Measurements from ENCODE around the gene B3GALT5. TPM values are rescaled to one million over a fixed set of nuclear protein-coding genes. Genes with fewer than 3 reads are reported as not detected.

The B3GALT5 gene
- total RNA-seq, 1 experiment from 2014 or later = 0.18 TPM

DNA sequence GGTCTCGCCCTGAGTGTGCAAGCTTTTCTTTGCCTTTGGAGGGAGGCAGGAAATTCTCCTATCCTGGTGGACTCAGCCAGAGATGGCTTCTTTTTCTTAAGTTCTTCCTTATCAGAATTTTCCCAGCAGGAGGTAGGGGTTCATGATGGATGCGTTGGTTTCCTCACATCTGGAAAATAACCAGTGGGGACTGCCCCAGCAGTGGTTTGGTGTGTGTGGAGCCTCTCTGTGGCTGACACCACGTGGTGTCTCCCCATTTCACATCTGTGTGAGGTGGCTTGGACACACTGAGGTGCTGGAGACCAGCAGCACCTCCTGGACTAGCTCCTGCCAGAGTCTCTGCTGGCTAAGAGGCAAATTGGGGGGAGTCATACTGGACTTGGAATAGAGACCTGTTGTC is 32.6 kb downstream of the B3GALT5 start:
- H3K36me3 ChIP-seq (ENCODE audit: control insufficient read depth, insufficient read depth, low read length) = no peaks in the 10 kb centered on the region
- H3K4me3 ChIP-seq (ENCODE audit: low read depth, low read length) = no peak overlapping the region
- Mint-ChIP-seq H3K36me3 (ENCODE audit: insufficient read depth, unreplicated experiment) (no peaks in the 10 kb centered on the region), H3K27ac (ENCODE audit: unreplicated experiment) (no peak overlapping the region), H3K27me3 (ENCODE audit: insufficient read depth, unreplicated experiment) (no peaks in the 10 kb centered on the region), H3K9me3 (ENCODE audit: unreplicated experiment) (peaks cover 6% of the 10 kb centered on the region), H3K4me3 (ENCODE audit: unreplicated experiment) (no peak overlapping the region), H3K4me1 (ENCODE audit: low read depth, unreplicated experiment) (peaks cover 12% of the 10 kb centered on the region)
- peaks cover 15% of the 10 kb centered on the region for H3K4me1 ChIP-seq
- DNase-seq = no peak
- TF ChIP-seq, protein P1, sequence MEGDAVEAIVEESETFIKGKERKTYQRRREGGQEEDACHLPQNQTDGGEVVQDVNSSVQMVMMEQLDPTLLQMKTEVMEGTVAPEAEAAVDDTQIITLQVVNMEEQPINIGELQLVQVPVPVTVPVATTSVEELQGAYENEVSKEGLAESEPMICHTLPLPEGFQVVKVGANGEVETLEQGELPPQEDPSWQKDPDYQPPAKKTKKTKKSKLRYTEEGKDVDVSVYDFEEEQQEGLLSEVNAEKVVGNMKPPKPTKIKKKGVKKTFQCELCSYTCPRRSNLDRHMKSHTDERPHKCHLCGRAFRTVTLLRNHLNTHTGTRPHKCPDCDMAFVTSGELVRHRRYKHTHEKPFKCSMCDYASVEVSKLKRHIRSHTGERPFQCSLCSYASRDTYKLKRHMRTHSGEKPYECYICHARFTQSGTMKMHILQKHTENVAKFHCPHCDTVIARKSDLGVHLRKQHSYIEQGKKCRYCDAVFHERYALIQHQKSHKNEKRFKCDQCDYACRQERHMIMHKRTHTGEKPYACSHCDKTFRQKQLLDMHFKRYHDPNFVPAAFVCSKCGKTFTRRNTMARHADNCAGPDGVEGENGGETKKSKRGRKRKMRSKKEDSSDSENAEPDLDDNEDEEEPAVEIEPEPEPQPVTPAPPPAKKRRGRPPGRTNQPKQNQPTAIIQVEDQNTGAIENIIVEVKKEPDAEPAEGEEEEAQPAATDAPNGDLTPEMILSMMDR (IDR thresholded peaks at IDR 0.05; ENCODE audit: insufficient read depth in 1 of 2, low read depth in 1 of 2, low read length in 1 of 2, severe bottlenecking in 1 of 2, unreplicated experiment in 1 of 2) = no peak
- intact Hi-C loops (cut with micrococcal nuclease; ENCODE audit: unreplicated experiment) = no loop called here
- BruUV-seq (replicated peaks) = no TSS peak
- no peaks in the 10 kb centered on the region for H3K9me3 ChIP-seq
- POLR2A ChIA-PET = no interaction called here
- CTCF ChIA-PET = no interaction called here
- H3K27me3 ChIP-seq (replicated peaks; ENCODE audit: control insufficient read depth, insufficient read depth, low read length) = no peaks in the 10 kb centered on the region

- no peaks in the 10 kb centered on the region for H3K27me3 ChIP-seq (replicated peaks; ENCODE audit: control insufficient read depth, insufficient read depth, low read length)
- Mint-ChIP-seq H3K27me3 (ENCODE audit: insufficient read depth, unreplicated experiment) (no peaks in the 10 kb centered on the region), H3K27ac (ENCODE audit: unreplicated experiment) (no peak overlapping the region), H3K9me3 (ENCODE audit: unreplicated experiment) (peaks cover 6% of the 10 kb centered on the region), H3K4me1 (ENCODE audit: low read depth, unreplicated experiment) (peaks cover 12% of the 10 kb centered on the region), H3K4me3 (ENCODE audit: unreplicated experiment) (no peak overlapping the region), H3K36me3 (ENCODE audit: insufficient read depth, unreplicated experiment) (no peaks in the 10 kb centered on the region)
- CTCF ChIA-PET = no interaction called here
- no peaks in the 10 kb centered on the region for H3K36me3 ChIP-seq (ENCODE audit: control insufficient read depth, insufficient read depth, low read length)
- peaks cover 15% of the 10 kb centered on the region for H3K4me1 ChIP-seq
- H3K9me3 ChIP-seq = no peaks in the 10 kb centered on the region
- TF ChIP-seq, protein P1 (IDR thresholded peaks at IDR 0.05; ENCODE audit: insufficient read depth in 1 of 2, low read depth in 1 of 2, low read length in 1 of 2, severe bottlenecking in 1 of 2, unreplicated experiment in 1 of 2) = no peak
- no TSS peak for BruUV-seq (replicated peaks)
- no peak for DNase-seq
- intact Hi-C loops (cut with micrococcal nuclease; ENCODE audit: unreplicated experiment) = no loop called here
- POLR2A ChIA-PET = no interaction called here
- H3K4me3 ChIP-seq (ENCODE audit: low read depth, low read length) = no peak overlapping the region
Observed at GRCh38 chr21:39647476-39647875, 34.7 kb downstream of the B3GALT5 start.

DNA sequence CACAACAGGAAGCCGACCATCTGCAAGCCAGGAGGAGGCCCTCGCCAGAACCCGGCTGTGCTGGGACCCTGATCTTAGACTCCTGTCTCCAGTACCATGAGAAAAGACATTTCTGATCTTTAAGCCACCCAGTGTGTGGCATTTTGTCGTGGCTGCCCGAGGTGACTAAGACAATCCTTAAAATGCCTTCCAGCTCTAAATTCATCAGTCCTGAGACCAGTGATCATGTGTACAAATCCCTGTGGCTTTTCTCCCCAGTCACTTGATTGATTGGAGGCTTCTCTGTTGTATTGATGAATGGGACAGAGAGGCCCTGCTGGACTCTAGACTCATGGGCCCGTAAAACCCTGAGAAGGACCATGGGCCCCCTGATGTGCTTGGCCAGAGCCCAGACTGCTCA is 36.1 kb downstream of the B3GALT5 start:
- H3K27me3 Mint-ChIP-seq (ENCODE audit: insufficient read depth, unreplicated experiment) = no peaks in the 10 kb centered on the region
- H3K36me3 ChIP-seq (ENCODE audit: control insufficient read depth, insufficient read depth, low read length) = no peaks in the 10 kb centered on the region
- H3K4me3 ChIP-seq (ENCODE audit: low read depth, low read length) = no peak overlapping the region
- H3K27ac Mint-ChIP-seq (ENCODE audit: unreplicated experiment) = no peak overlapping the region
- ChIA-PET POLR2A (no interaction called here), CTCF (no interaction called here)
- H3K27me3 ChIP-seq (replicated peaks; ENCODE audit: control insufficient read depth, insufficient read depth, low read length) = no peaks in the 10 kb centered on the region
- H3K4me1 Mint-ChIP-seq (ENCODE audit: low read depth, unreplicated experiment) = peaks cover 9% of the 10 kb centered on the region
- TF ChIP-seq, protein P1 (IDR thresholded peaks at IDR 0.05; ENCODE audit: insufficient read depth in 1 of 2, low read depth in 1 of 2, low read length in 1 of 2, severe bottlenecking in 1 of 2, unreplicated experiment in 1 of 2) = no peak
- H3K36me3 Mint-ChIP-seq (ENCODE audit: insufficient read depth, unreplicated experiment) = no peaks in the 10 kb centered on the region
- BruUV-seq (replicated peaks) = no TSS peak
- intact Hi-C loops (cut with micrococcal nuclease; ENCODE audit: unreplicated experiment) = no loop called here
- H3K4me1 ChIP-seq = peaks cover 10% of the 10 kb centered on the region
- DNase-seq = no peak
- peaks cover 6% of the 10 kb centered on the region for H3K9me3 Mint-ChIP-seq (ENCODE audit: unreplicated experiment)
- no peak overlapping the region for H3K4me3 Mint-ChIP-seq (ENCODE audit: unreplicated experiment)
- no peaks in the 10 kb centered on the region for H3K9me3 ChIP-seq
